H9 (cell line): Measurements from ENCODE around the gene STYK1. TPM values are rescaled to one million over a fixed set of nuclear protein-coding genes. Genes with fewer than 3 reads are reported as not detected.

Source experiments
- DNase-seq: peaks from one replicate; pipeline ENCODE4 v3.0.0-alpha.2; 2017
- H2AFZ ChIP-seq: one replicate; pipeline ENCODE4 v1.6.1; 2013; ENCODE audit warnings: mild to moderate bottlenecking, low read length, control low read depth, moderate library complexity
- H2AK5ac ChIP-seq: 2 replicates; pipeline ENCODE4 v1.6.1; 2013; ENCODE audit warnings: low read length, control low read depth, mixed read lengths; ENCODE audit not compliant: insufficient read length
- H2BK120ac ChIP-seq: one replicate; pipeline ENCODE4 v1.6.1; 2013; ENCODE audit warnings: low read depth, mild to moderate bottlenecking, low read length, control low read depth, inconsistent platforms; ENCODE audit not compliant: poor library complexity, severe bottlenecking
- H2BK12ac ChIP-seq: 2 replicates; pipeline ENCODE4 v1.6.1; 2013; ENCODE audit warnings: low read length, control low read depth, mixed read lengths, low read depth; ENCODE audit not compliant: insufficient read length
- H2BK15ac ChIP-seq: 2 replicates; pipeline ENCODE4 v1.6.1; 2013; ENCODE audit warnings: low read depth, low read length, control low read depth
- H2BK20ac ChIP-seq: one replicate; pipeline ENCODE4 v1.6.1; 2013; ENCODE audit warnings: low read depth, mild to moderate bottlenecking, low read length, control low read depth, inconsistent platforms; ENCODE audit not compliant: poor library complexity, severe bottlenecking
- H2BK5ac ChIP-seq: 2 replicates; pipeline ENCODE4 v1.6.1; 2013; ENCODE audit warnings: low read length, control low read depth, mixed read lengths; ENCODE audit not compliant: insufficient read length
- H3K14ac ChIP-seq: 2 replicates; pipeline ENCODE4 v1.6.1; 2013; ENCODE audit warnings: low read length, control low read depth; ENCODE audit not compliant: insufficient read depth
- H3K18ac ChIP-seq: 2 replicates; pipeline ENCODE4 v1.6.1; 2013; ENCODE audit warnings: low read depth, mild to moderate bottlenecking, mixed read lengths, low read length, control low read depth; ENCODE audit not compliant: insufficient read length
- H3K23ac ChIP-seq: 2 replicates; pipeline ENCODE4 v1.6.1; 2013; ENCODE audit warnings: low read length, control low read depth, mixed read lengths, low read depth; ENCODE audit not compliant: insufficient read length
- H3K23me2 ChIP-seq: 2 replicates; pipeline ENCODE4 v1.6.1; 2013; ENCODE audit warnings: low read depth, mild to moderate bottlenecking, mixed read lengths, low read length, control low read depth; ENCODE audit not compliant: insufficient read length, poor library complexity, severe bottlenecking
- H3K27ac ChIP-seq: 2 replicates; pipeline ENCODE4 v1.5.1; 2013; ENCODE audit warnings: low read length, control low read depth, mixed read lengths, low read depth; ENCODE audit not compliant: insufficient read length
- H3K27me3 ChIP-seq: 2 replicates; pipeline ENCODE4 v1.6.1; 2013; ENCODE audit warnings: low read length, control low read depth, inconsistent platforms; ENCODE audit not compliant: insufficient read depth
- H3K4ac ChIP-seq: 2 replicates; pipeline ENCODE4 v1.6.1; 2013; ENCODE audit warnings: low read depth, mild to moderate bottlenecking, control low read depth, inconsistent platforms, low read length, moderate library complexity
- H3K4me1 ChIP-seq: 2 replicates; pipeline ENCODE4 v1.6.1; 2013; ENCODE audit warnings: low read length, control low read depth, inconsistent platforms; ENCODE audit not compliant: insufficient read depth
- H3K4me2 ChIP-seq: 2 replicates; pipeline ENCODE4 v1.6.1; 2013; ENCODE audit warnings: low read length, control low read depth, mixed read lengths; ENCODE audit not compliant: insufficient read length, insufficient read depth
- H3K56ac ChIP-seq: 2 replicates; pipeline ENCODE4 v1.6.1; 2013; ENCODE audit warnings: low read depth, mild to moderate bottlenecking, mixed read lengths, low read length, control low read depth; ENCODE audit not compliant: insufficient read length
- H3K79me1 ChIP-seq: 2 replicates; pipeline ENCODE4 v1.6.1; 2013; ENCODE audit warnings: low read depth, mild to moderate bottlenecking, moderate library complexity, low read length, control low read depth, inconsistent platforms; ENCODE audit not compliant: insufficient read depth, poor library complexity, severe bottlenecking
- H3K79me2 ChIP-seq: 2 replicates; pipeline ENCODE4 v1.6.1; 2013; ENCODE audit warnings: low read length, control low read depth, inconsistent platforms; ENCODE audit not compliant: insufficient read depth
- H3K9ac ChIP-seq: 2 replicates; pipeline ENCODE4 v1.6.1; 2013; ENCODE audit warnings: low read length, control low read depth, mixed read lengths; ENCODE audit not compliant: insufficient read length; ENCODE audit errors: extremely low read depth
- H3K9me3 ChIP-seq: one replicate; pipeline ENCODE4 v1.6.1; 2013; ENCODE audit warnings: low read depth, low read length, inconsistent platforms; ENCODE audit not compliant: control insufficient read depth
- H3T11ph ChIP-seq: one replicate; pipeline ENCODE4 v1.6.1; 2013; ENCODE audit warnings: mild to moderate bottlenecking, low read length, control low read depth, inconsistent platforms
- H4K20me1 ChIP-seq: one replicate; pipeline ENCODE4 v1.6.1; 2013; ENCODE audit not compliant: control insufficient read depth, insufficient read length, insufficient read depth
- H4K5ac ChIP-seq: 2 replicates; pipeline ENCODE4 v1.6.1; 2013; ENCODE audit warnings: low read depth, mild to moderate bottlenecking, mixed read lengths, low read length, control low read depth; ENCODE audit not compliant: insufficient read length
- H4K8ac ChIP-seq: replicated peaks from 2 replicates; pipeline ENCODE4 v1.6.1; 2013; ENCODE audit warnings: low read length, control low read depth, mixed read lengths, low read depth; ENCODE audit not compliant: insufficient read length
- H4K91ac ChIP-seq: 2 replicates; pipeline ENCODE4 v1.6.1; 2013; ENCODE audit warnings: low read depth, mild to moderate bottlenecking, moderate library complexity, mixed read lengths, low read length, control low read depth; ENCODE audit not compliant: insufficient read length
- H3K27ac Mint-ChIP-seq, 3 experiments: 2 replicates in 2 of 3; 3 replicates in 1 of 3; pipeline ENCODE4 v1.8.0; 2020 to 2021; ENCODE audit warnings: mixed read lengths in 3 of 3, mild to moderate bottlenecking in 1 of 3, moderate library complexity in 1 of 3
- H3K27me3 Mint-ChIP-seq: 2 replicates; pipeline ENCODE4 v1.8.0; 2021; ENCODE audit warnings: low read depth, mild to moderate bottlenecking, moderate library complexity, mixed read lengths
- H3K36me3 Mint-ChIP-seq, 3 experiments: 2 replicates in 2 of 3; 3 replicates in 1 of 3; pipeline ENCODE4 v1.8.0; 2020 to 2021; ENCODE audit warnings: low read depth in 3 of 3, mixed read lengths in 3 of 3; ENCODE audit not compliant: insufficient read depth in 1 of 3
- H3K4me1 Mint-ChIP-seq, 2 experiments: 2 replicates each; pipeline ENCODE4 v1.8.0; 2020; ENCODE audit warnings: mixed read lengths in 2 of 2
- H3K4me3 Mint-ChIP-seq, 2 experiments: 2 replicates in 1 of 2; 3 replicates in 1 of 2; pipeline ENCODE4 v1.8.0; 2020 to 2021; ENCODE audit warnings: mild to moderate bottlenecking in 2 of 2, mixed read lengths in 2 of 2, moderate library complexity in 1 of 2
- H3K9me3 Mint-ChIP-seq, 2 experiments: 2 replicates in 1 of 2; 3 replicates in 1 of 2; pipeline ENCODE4 v1.8.0; 2020; ENCODE audit warnings: mild to moderate bottlenecking in 2 of 2, mixed read lengths in 2 of 2, moderate library complexity in 1 of 2
- WGBS: extraction: QIAGEN DNeasy Blood & Tissue Kit; methylation state at CpG from one replicate; pipeline ENCODE4 v1.1.7; 2013; ENCODE audit warnings: missing lambda C conversion rate, low lambda C conversion rate, mixed read lengths; ENCODE audit not compliant: insufficient read length; ENCODE audit errors: extremely low coverage; 5-methylcytosine and 5-hydroxymethylcytosine counted together
- total RNA-seq: library from RNA; stranded (reverse); gene quantifications from 2 replicates; pipeline ENCODE4 v1.2.1, GENCODE V29; 2021
- TF ChIP-seq, protein P1 (sequence below): fragments of 200-600 bp; sonication (generic); conservative IDR thresholded peaks from 3 replicates; pipeline ENCODE4 v1.8.0; 2021; ENCODE audit warnings: antibody characterized with exemption, mild to moderate bottlenecking

Gene STYK1
- total RNA-seq, 1 experiment from 2014 or later, result 0.37 TPM

DNA sequence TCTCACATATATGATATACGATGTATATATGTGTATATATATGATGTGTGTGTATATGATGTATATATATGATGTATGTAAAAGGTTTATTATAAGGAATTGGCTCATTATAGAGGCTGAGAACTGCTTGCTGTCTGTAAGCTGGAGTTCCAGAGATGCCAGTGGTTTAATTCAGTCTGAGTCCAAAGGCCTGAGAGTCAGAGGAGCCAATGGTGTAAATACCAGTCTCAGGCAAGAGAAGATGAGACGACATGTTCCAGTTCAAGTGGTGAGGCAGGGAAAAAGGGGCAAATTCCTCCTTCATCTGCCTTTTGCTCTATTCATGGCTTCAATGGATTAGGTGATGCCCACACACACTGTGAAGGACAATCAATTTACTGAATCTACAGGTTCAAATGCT is 17.1 kb upstream of the STYK1 start:
- Mint-ChIP-seq H3K27me3 (no peaks in the 10 kb centered on the region), H3K27ac (no peak overlapping the region), H3K9me3 (no peaks in the 10 kb centered on the region; a peak in 1 of 5 replicates), H3K4me3 (no peak overlapping the region), H3K4me1 (no peaks in the 10 kb centered on the region), H3K36me3 (peaks cover 0 to 5% (median under 1%) of the 10 kb centered on the region in 3 experiments; a peak in 2 of 7 replicates)
- Histone ChIP-seq H4K20me1 (no peaks in the 10 kb centered on the region), H3K27ac (no peak overlapping the region), H3K9me3 (no peaks in the 10 kb centered on the region), H3K14ac (no peak overlapping the region), H3K79me1 (no peaks in the 10 kb centered on the region), H4K8ac (no peak overlapping the region), H2BK20ac (no peak overlapping the region), H3K79me2 (no peaks in the 10 kb centered on the region), H2BK15ac (no peak overlapping the region), H3K23ac (no peak overlapping the region), H4K91ac (no peak overlapping the region), H3T11ph (no peak overlapping the region), H2AK5ac (no peak overlapping the region), H3K27me3 (no peaks in the 10 kb centered on the region), H3K4me2 (no peak overlapping the region), H3K56ac (no peak overlapping the region), H2AFZ (no peak overlapping the region), H2BK120ac (no peak overlapping the region), H3K9ac (no peak overlapping the region), H3K4ac (no peak overlapping the region), H2BK5ac (no peak overlapping the region), H3K4me1 (no peaks in the 10 kb centered on the region), H3K23me2 (no peaks in the 10 kb centered on the region), H3K18ac (no peak overlapping the region), H4K5ac (no peak overlapping the region), H2BK12ac (no peak overlapping the region)
- TF ChIP-seq, protein P1, sequence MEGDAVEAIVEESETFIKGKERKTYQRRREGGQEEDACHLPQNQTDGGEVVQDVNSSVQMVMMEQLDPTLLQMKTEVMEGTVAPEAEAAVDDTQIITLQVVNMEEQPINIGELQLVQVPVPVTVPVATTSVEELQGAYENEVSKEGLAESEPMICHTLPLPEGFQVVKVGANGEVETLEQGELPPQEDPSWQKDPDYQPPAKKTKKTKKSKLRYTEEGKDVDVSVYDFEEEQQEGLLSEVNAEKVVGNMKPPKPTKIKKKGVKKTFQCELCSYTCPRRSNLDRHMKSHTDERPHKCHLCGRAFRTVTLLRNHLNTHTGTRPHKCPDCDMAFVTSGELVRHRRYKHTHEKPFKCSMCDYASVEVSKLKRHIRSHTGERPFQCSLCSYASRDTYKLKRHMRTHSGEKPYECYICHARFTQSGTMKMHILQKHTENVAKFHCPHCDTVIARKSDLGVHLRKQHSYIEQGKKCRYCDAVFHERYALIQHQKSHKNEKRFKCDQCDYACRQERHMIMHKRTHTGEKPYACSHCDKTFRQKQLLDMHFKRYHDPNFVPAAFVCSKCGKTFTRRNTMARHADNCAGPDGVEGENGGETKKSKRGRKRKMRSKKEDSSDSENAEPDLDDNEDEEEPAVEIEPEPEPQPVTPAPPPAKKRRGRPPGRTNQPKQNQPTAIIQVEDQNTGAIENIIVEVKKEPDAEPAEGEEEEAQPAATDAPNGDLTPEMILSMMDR, result no peak
- no CpG with 5 or more reads among the region's 2 CpGs for WGBS
- DNase-seq, result no peak
